HTR-8/SVneo (cell line): ENCODE results near the gene SELENON.

Experiments used
- DNase-seq: peaks from one replicate; pipeline ENCODE4 v3.0.0; 2011; ENCODE audit warnings: low spot score, mixed read lengths; ENCODE audit not compliant: insufficient read length
- FAIRE-seq: peaks from 2 replicates; lab custom pipeline; 2011; peaks lifted over from hg19 to GRCh38; lab: Jason Lieb, UNC

The SELENON gene

GRCh38 chr1:25858906-25859789, 59.2 kb downstream of the SELENON start, which contains the start of gene AUNIP:
Gene AUNIP (minus strand): TSS chr1:25859457. CDS start chr1:25859357, 100 bp downstream.
- DNase-seq (peak; percentile 86), FAIRE-seq (peak; percentile 62)

- DNase-seq = no peak
- no peak for FAIRE-seq
Measured at GRCh38 chr1:25861316-25862286, 61.6 kb downstream of the SELENON start.

GRCh38 chr1:25862785-25863485, 62.9 kb downstream of the SELENON start:
- FAIRE-seq = no peak
- no peak for DNase-seq

GRCh38 chr1:25863486-25864262, 63.7 kb downstream of the SELENON start:
- no peak for DNase-seq
- FAIRE-seq = no peak

GRCh38 chr1:25864434-25864833, 64.4 kb downstream of the SELENON start:
- DNase-seq (no peak), FAIRE-seq (no peak)

- no peak for DNase-seq
- FAIRE-seq = no peak
Measured at GRCh38 chr1:25866288-25866687, 66.3 kb downstream of the SELENON start.

GRCh38 chr1:25867210-25867991, 67.4 kb downstream of the SELENON start:
- DNase-seq (no peak), FAIRE-seq (no peak)
